ENCODE data around the gene IL18.

DNA sequence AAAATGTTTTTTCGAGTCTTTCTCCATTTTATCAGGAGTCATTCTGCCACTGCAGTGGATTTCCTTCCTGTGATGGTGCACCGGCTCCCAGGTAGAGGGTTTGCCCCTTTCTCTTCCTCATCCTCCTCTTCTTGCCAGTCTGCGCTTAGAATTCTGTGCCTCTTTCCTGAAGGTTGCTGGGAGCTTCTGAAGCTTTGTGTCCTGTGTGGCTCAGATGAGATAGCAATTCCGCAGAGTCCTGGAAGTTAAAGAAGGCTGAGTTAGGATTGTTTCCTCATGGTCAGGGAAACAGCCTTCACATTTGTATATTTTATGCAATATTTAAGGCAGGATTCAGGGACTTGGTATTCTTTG, 11.7 kb upstream of the IL18 start:
- TF ChIP-seq, protein P1, sequence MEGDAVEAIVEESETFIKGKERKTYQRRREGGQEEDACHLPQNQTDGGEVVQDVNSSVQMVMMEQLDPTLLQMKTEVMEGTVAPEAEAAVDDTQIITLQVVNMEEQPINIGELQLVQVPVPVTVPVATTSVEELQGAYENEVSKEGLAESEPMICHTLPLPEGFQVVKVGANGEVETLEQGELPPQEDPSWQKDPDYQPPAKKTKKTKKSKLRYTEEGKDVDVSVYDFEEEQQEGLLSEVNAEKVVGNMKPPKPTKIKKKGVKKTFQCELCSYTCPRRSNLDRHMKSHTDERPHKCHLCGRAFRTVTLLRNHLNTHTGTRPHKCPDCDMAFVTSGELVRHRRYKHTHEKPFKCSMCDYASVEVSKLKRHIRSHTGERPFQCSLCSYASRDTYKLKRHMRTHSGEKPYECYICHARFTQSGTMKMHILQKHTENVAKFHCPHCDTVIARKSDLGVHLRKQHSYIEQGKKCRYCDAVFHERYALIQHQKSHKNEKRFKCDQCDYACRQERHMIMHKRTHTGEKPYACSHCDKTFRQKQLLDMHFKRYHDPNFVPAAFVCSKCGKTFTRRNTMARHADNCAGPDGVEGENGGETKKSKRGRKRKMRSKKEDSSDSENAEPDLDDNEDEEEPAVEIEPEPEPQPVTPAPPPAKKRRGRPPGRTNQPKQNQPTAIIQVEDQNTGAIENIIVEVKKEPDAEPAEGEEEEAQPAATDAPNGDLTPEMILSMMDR (conservative IDR thresholded peaks at IDR 0.05 in 1 of 2, IDR thresholded peaks at IDR 0.05 in 1 of 2; ENCODE audit: low read depth in 1 of 2, low read length in 2 of 2): no peak
- TF ChIP-seq EZH2 (IDR thresholded peaks at IDR 0.05; ENCODE audit: low read length, missing control alignments): no peak
